GM18498 (cell line): ENCODE data around the gene NCCRP1.

Source experiments
- ATAC-seq: cut with Tn5 transposase; IDR thresholded peaks from one replicate; pipeline ENCODE4 v1.9.1; 2021; ENCODE audit warnings: mild to moderate bottlenecking, moderate library complexity; ENCODE audit not compliant: unreplicated experiment

NCCRP1 gene, protein sequence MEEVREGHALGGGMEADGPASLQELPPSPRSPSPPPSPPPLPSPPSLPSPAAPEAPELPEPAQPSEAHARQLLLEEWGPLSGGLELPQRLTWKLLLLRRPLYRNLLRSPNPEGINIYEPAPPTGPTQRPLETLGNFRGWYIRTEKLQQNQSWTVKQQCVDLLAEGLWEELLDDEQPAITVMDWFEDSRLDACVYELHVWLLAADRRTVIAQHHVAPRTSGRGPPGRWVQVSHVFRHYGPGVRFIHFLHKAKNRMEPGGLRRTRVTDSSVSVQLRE

DNA sequence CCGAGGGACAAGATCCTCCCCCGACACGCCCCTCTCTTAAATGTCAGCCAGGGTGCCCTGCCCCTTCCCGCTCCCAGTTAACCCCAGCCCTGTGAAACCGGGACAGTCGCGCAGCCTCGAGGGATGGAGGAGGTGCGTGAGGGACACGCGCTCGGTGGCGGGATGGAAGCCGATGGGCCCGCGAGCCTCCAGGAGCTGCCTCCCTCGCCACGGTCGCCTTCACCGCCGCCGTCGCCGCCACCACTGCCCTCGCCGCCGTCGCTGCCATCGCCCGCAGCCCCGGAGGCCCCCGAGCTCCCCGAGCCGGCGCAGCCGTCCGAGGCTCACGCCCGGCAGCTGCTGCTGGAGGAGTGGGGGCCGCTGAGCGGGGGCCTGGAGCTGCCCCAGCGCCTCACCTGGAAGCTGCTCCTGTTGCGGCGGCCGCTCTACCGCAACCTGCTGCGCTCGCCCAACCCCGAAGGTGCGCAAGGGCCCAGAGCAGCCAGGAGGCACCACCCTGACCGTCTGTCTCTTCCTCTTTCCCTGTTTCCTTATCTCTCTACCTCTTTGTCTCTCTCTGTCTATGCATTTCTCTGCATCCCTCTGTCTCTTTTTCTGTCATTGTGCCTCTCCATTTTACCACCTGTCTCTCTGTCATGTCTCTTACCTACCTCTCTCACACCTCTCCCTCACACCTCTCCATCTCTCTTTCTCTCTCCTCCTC is at the start of gene NCCRP1:
Gene NCCRP1 (plus strand): TSS at position 105 of the 703 bp plus-strand sequence. CDS start 19 bp downstream, at position 124.
- no peak for ATAC-seq

DNA sequence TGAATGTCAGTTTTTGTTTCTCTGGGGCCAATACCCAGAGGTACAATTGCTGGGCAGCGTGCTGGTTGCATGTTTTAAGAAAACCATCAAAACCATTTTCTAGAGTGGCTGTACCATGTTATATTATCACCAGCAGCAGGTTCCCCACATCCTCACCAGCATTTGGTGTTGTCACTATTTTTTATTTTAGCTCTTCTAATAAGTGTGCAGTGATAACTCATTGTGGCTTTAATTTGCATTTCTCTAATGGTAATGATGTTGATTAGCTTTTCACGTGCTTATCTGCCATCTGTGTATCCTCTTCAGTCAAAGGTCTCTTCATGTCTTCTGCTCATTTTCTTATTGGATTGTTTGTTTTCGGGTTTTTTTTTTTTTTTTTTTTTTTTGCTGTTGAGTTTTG is 49.3 kb upstream of the NCCRP1 start:
- ATAC-seq: no peak

DNA sequence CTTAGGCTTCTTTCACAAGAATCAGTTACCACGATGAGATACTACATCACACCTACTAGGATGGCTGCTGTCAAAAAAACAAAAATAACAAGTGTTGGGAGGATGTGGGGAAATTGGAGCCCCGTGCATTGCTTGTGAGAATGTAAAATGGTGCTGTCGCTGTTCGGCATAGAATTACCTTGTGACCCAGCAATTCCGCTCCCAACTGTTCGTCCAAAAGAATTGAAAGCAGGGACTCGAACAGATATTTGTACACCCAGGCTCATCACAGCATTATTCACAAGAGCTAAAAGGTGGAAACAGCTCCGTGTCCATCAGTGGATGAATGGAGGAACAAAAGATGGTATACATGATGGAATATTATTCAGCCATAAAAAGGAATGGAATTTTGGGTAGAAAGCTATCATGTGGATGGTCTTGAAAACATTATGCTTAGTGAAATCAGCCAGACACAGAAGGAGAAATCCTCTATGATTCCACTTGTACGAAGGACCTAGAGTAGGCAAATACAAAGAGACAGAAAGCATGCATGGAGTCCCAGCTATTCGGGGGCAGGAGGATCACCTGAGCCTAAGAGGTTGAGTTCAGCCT is 47.7 kb upstream of the NCCRP1 start:
- no peak for ATAC-seq

DNA sequence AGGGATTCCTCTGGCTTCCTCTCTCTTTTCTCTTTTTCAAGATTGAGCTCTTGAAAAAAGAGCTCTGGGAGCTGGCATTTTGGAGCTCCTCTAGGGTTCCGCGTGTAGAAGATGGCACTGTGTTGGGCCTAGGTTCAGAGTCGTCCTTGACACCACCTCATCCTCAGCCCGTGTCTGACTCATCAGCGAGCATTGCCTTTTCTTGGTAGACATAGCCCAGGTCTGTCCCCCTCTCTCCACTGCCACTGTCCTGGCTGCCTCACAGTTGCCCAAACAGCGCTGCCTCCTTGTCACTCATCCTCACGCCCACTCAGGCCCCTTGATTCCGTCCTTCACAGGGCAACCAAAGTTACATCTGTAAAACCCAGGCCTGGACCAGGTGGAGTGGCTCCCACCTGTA is 46.5 kb upstream of the NCCRP1 start:
- ATAC-seq: no peak

DNA sequence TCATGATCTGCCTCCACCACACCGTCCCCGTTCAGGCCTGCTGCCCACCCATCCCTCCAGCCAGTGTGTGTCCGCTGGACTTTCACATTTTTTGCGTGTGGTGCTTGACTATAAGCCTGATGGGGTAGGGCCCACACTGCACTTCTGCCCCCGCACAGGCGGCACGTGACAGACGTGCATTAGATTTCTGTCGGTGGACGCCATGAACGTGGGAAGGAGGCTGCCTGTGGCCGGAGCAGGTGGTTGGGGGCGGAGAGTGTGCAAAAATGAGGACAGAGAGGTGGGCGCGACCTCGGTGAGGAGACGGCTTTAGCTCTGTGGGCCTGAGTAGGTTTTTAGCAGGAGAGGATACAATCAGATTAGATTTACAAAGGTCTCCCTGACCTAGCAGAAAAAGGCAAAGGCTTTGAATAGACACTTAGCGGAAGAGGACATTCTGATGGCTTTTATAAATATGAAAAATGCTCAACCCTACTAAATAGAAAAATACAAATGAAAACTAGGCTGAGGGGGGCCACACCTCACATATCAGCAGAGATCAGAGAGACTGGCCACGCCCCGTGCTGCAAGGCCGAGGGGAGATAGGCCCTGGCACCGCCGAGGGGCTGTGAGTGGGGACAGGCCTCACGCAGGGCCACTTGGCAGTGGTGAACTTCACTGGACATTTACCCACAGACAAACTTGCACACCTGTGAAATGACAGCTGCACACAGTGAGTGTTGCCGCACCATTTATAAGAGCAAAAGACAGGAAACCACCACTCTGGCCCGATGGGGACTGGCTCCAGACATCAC is 45.8 kb upstream of the NCCRP1 start:
- no peak for ATAC-seq

DNA sequence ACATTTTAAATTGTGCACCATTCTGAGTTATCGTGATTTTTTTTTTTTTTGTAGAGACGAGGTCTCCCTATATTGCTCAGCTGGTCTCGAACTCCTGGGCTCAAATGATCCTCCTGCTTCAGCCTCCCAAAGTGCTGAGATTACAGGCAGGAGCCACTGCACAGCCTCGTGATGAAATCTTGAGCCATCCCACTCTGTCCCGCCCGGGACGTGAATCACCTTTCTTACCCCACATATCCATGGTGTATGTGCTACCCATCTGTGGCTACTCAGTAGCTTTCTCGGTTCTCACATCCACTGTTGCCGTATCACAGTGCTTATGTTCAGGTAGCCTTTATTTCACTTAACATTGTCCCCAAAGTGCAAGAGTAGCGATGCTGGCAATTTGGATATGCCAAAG is 44.7 kb upstream of the NCCRP1 start:
- ATAC-seq: no peak

DNA sequence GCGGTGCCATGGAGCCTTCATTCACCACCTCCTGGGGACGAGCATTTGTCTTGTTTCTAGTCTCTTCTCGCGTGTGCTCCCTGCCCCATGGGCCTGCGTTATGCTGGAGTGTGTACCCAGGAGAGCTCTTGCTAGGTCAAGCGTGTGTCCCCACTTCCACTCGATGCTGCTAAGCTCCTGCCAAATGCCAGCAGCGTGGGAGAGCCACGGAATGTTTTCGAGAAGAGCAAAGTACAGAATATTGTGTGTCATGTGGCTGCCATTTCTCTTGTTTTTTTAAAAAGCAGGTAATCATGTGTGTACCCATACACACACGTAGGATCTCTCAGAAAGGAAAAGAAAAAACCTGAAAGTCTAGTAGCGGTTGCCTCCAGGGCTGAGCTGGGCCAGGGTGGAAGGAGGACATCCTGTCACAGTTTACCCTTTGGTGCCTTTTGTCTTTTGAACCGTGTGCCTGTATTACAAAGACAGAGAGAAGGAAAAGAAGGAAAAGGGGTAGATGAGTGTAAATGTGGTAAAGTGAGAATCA is 42.6 kb upstream of the NCCRP1 start:
- ATAC-seq: no peak

DNA sequence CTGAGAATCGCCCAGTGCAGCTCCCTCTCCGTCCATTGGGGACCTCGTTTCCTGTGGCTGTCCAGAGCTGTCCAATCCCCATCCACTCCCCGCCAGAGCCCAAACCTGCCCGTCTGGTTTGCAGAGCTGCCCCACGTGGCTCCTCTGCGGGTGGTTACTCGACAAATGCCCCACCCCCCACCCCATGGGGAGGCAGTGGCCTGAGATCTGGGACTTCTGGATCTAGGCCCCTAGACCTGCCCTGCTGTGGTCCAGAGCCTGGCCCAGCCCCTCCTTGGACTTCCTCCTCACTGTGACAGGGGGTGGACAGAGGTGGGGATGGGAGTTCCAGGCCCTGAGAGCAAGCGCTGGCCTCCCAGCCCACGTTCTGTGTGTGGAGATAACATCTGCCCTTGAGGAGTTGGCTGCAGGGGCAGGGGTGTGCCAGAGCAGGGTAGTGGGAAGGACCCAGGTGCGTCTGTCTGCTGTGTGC is 42.1 kb upstream of the NCCRP1 start:
- ATAC-seq: no peak

DNA sequence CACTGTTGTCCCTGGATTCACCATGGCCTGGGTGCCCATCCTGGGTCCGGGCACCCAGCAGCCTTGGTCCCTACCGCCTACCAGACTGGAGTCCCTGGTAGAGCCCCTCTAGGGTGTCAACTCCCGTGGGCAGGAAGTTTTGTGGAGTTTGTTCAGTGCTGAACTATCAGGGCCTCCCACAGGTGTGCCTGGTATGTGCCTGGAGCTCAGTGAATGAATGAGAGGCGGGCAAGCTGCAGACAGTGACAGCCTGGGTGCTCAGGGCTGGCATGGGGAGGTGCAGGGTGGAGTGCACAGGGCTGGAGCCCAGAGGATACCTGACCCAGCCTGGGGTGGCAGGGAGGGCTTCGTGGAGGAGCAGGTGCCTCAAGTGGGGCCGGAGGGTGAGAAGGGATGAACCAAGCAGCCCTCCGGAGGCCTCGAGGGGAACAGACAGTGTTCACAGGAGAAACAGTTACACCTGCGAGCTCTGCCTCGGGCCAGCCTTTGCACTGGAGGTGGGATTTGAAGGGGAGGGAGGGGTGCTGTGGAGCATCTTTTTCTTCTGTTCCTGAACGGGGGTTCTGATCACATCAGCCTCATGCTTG is 41.6 kb upstream of the NCCRP1 start:
- ATAC-seq: no peak

DNA sequence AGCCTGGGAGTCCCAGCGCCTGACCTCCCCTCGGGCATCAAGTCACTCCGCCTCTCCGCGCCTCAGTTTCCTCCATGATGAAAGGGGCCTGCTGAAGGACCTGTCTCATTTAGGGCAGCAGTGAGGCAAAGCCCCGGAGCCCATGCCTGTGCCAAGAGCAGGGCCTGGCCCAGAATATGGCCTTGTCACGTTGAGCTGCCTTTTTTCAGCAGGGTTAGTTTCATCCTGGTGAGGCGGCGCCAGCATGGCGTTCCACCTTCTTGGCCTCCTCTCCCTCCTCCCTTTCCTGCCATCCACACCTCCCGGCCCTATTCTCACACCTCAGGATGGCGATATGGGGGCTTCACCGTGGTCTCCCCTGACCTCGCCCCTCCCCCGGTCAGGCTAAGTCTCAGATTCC is 41.0 kb upstream of the NCCRP1 start:
- no peak for ATAC-seq

DNA sequence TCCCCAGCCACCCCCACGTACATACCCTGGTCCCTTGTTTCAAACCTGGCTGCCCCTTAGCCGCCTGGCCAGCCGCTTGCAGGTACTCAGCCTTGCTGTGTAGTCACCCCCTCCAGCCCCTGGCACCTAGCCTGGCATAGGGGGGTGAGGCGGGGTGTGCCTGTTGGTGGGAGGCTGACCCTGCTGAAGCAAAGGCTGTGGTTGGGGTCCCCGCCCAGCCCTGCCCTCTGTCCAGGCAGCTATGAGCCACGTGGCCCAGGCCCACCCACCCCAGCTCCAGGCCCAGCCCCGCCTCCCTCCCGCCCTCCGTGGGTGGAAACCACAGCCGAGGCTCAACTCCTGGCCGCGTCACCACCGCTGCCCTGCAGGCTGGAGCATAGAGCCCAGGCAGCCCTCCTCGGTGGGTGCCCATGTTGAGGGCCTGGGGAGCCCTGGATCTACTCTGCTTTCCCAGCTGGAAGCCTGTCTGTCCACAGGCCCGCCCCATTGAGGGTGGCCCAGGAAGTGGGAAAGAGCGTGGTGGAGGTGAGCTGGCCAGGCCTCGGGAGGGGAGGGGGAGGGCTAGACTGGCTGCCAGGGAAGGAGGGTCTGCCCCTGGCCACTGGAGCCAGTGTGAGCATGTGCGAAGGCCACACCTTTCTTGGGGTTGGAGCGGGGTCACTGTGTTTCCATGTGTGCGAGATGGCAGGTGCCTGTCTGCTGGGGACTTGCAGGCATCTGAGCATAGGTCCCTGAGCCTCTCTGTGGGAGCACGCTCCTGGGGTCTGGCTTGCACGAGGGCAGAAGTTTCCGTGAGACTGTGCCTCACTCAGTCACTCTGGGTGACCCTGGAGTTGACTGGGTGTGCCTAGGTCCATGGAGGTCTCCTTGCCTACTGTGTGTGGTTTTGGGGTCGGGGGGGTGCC is 40.2 kb upstream of the NCCRP1 start:
- ATAC-seq: no peak

DNA sequence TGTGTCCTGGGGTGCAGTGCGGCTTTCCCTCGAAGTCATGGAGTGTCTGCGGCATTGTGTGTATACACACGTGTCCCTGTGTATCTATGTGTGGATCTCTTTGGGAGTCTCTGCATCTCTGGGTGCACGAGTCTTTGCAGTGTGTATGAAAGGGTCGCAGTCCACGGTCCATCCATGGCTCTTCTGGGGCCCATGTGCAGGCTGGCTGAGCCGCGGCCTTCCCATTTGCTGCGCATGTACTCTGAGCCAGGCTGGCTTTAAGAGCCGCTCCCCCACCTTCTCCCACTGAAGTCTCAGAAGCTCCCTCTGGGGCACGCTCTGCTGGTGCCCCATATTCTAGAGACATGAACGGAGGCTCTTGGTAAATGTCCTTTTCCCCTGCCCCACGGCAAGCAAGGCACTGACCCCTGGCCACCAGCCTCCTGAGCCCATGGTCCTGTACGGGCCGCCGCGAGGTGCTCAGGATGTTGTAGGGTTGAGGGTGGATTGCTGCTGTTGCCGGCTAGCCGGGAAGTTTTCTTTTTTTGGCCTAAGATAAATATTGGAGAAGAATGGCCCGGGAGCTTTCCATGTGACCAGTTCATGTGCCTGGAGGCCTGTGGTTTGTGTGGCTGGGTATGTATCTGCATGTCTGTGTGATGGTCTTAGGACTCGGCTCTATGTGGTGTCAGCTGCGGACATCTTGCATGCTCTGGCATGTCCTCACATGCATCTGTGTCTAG is 39.3 kb upstream of the NCCRP1 start:
- ATAC-seq: no peak

DNA sequence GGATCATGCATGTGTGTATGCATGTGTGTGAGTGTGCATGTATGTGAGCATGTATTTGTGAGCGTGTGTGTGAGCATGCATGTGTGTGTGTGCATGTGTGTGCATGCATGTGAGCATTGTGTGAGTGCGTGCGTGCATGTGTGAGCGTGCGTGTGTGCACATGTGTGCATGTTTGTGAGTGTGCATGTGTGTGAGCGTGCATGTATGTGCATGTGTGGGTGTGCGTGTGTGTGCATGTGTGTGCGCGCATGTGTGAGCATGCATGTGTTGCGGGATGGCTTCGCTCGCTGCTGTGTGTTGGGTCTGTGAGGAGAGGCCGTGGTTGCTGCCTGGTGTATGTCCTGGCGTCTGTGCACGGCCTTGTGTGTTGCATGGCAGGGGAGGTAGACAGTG is 38.8 kb upstream of the NCCRP1 start:
- ATAC-seq: no peak

DNA sequence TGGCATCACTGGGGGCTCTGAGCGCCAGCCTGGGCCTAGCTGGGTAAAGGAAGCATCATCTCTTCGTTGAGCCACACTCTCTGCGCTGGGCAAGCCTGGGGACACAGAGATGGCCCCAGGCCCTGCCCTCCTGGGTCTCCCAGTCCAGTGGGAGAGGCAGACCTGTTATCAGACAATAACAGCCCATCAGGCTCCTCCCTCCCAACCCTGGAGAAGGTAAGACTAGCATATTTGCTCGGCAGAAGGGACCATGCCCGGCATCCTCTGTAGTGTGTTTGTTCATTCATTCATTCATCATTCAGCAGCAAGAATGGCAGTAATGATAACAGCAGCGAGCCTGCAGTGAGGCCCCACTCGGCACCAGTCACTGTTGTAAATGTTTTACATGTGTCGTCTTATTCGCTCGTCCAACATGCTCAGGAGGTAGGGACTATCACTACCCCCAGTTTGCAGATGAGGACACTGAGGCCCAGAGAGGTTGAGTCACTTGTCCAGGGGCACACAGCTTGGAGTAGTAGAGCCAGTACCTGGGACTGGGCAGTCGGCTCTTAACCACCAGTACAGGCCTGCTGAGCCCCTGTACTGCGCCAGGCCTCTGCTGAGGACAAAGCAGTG is 38.0 kb upstream of the NCCRP1 start:
- no peak for ATAC-seq

DNA sequence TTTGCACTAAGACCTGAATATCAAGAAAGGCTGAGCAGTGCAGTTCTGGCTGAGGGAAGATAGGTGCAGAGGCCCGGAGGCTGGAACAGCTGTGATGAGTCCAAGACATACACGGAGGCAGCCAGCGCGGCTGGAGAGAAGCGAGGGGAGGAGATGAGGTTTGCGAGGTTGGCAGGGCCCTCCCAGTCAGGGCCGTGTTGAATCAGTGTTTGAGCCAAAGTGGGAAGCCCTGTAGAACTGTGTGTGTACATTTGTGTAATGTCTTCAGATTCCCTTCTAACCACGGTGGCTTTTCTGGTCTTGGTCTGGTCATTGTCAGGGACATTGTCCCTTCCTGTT is 36.3 kb upstream of the NCCRP1 start:
- no peak for ATAC-seq

DNA sequence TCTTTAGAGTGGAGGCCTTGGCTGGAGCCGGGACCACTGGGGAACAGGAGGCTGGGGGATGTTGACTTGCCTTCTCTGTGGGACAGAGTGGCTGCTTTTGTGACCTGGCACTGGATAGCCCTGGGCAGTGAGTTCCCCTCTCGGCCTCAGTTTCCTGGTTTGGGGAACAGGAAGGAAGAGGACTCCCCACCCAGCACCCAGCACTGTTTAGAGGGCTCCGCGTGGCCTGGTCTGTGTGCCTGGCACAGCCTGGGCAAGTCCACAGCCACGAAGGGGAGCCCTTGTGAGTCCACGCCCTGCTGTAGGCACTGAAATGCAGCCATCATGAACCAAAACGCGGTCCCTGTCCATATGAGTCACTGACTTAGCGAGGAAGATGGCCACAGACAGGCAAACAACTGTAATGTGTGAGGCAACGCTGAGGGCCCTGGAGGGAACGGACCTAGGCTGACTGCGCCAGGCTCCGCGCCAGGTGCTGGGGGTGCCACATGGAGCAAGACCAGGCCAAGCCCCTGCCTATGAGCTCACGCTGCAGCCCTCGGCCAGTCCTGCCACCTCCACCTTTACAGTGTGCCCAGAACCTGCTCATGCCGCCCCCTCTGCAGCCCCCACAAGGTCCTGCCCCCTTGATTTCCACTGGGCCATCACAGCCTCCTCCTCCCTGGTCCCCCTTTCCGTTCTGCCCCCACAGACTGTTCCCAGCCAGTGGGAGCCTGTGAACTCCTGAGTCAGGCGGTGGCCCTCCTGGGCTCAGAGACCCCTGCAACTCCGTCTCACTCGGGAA is 35.7 kb upstream of the NCCRP1 start:
- ATAC-seq: no peak

DNA sequence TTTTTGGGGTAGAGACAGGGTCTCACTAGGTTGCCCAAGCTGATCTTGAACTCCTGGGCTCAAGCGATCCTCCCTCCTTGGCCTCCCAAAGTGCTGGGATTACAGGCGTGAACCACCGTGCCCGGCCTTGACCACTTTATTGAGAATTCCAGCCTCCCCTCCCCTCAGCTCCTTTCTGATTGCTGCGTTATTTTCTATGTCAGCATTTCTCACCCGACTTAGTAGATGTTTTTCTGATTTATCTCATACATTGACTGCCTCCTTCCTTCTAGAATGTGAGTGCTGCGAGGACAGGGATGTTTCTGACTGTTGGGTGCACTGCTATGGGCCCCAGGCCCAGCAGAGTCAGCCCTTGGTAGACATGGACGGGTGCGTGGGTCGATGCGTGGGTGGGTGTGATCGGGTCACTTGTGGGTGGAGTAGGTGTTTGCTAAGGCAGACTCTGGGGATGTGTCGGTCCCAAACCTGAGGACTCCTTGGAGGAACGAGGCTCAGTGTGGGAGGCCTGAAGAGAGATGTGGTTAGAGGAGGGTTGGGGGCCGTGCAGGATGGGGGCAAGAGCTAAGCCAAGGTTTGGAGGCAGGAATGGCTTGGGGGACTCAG is 34.2 kb upstream of the NCCRP1 start:
- ATAC-seq: no peak

DNA sequence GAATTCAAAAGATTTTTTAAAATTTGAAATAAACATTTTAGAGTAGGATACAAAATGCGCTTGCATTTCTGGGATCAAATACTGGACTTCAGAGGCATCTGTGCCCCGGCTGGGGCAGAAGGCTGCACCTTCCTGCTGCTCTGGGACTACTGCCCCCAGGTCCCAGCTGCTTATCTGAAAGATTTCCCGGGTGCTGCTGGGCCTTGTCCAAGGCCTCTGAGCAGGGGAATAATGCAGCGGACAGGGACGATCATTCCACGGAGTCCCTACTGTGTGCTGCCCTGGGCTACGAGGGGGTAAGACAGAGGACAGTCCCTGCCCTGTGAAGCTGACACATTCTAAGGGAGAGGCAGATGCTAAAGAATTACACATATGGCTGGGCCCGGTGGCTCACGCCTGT is 33.1 kb upstream of the NCCRP1 start:
- no peak for ATAC-seq
